ENCODE data around the gene NKIRAS1. TPM values are rescaled to one million over a fixed set of nuclear protein-coding genes. Genes with fewer than 3 reads are reported as not detected.
"Not testable (repeated sequence)": the region's sequence is repeated elsewhere in the genome, so short reads cannot be mapped to it uniquely, and the experiment has no call there.

NKIRAS1 gene
- total RNA-seq, 4 donors from 2014 or later = 3.6 to 25.0 (median 17.3) TPM

GRCh38 chr3:23859012-23859743, 57.6 kb downstream of the NKIRAS1 start:
- H3K27ac ChIP-seq = no peak overlapping the region
- intact Hi-C loops (cut with DNase I; ENCODE audit: low total_unique reads) = no loop called here

DNA sequence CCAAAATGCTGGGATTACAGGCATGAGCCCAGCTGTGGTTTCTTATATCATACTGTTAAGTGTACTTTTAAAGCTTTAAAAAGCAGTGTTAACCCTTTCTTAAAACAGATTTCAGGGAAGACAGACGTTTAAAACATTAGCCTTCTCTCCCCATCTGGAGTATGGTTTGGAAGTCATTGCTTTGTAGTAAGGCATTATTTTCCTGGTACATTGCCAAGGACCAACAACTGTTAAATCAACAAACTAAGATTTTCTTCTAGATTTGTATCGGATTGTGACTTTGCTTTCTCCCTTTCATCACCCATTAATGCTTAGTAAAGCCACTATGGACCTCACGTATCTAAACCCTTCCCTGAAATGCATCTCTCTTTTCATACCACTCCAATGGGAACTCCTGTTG, 60.5 kb downstream of the NKIRAS1 start:
- no peak for DNase-seq
- Histone ChIP-seq H3K4me3 (no peak overlapping the region), H3K9me3 (no peaks in the 10 kb centered on the region), H3K27ac (no peak overlapping the region), H3K27me3 (no peaks in the 10 kb centered on the region), H3K4me1 (no peaks in the 10 kb centered on the region), H3K36me3 (no peaks in the 10 kb centered on the region)
- intact Hi-C loops (cut with DNase I; ENCODE audit: low total_unique reads) = no loop called here
- TF ChIP-seq CTCF (IDR thresholded peaks at IDR 0.05) = no peak
- no peak for TF ChIP-seq POLR2A (IDR thresholded peaks at IDR 0.05)

More at GRCh38 chr3:23859012-23859743, 57.6 kb downstream of the NKIRAS1 start:
- Histone ChIP-seq H3K9me3 (no peaks in the 10 kb centered on the region), H3K4me1 (no peaks in the 10 kb centered on the region), H3K4me3 (no peak overlapping the region), H3K27me3 (no peaks in the 10 kb centered on the region), H3K36me3 (no peaks in the 10 kb centered on the region)
- DNase-seq = no peak
- TF ChIP-seq POLR2A (IDR thresholded peaks at IDR 0.05) (no peak), CTCF (IDR thresholded peaks at IDR 0.05) (no peak)

DNA sequence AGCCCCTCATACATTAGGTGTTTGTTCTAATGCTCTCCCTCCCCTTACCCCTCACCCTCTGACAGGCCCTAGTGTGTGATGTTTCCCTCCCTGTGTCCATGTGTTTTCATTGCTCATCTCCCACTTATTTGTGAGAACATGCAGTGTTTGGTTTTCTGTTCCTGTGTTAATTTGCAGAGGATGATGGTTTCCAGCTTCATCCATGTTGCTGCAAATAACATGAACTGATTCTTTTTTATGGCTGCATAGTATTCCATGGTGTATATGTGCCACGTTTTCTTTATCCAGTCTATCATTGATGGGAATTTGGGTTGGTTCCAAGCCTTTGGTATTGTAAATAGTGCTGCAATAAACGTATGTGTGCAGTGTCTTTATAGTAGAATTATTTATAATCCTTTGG, 67.3 kb downstream of the NKIRAS1 start:
- H3K4me3 ChIP-seq; H3K9me3 ChIP-seq; DNase-seq; H3K27me3 ChIP-seq; H3K36me3 ChIP-seq; H3K4me1 ChIP-seq; intact Hi-C loops (cut with DNase I; ENCODE audit: low total_unique reads); H3K27ac ChIP-seq: not testable (repeated sequence)

DNA sequence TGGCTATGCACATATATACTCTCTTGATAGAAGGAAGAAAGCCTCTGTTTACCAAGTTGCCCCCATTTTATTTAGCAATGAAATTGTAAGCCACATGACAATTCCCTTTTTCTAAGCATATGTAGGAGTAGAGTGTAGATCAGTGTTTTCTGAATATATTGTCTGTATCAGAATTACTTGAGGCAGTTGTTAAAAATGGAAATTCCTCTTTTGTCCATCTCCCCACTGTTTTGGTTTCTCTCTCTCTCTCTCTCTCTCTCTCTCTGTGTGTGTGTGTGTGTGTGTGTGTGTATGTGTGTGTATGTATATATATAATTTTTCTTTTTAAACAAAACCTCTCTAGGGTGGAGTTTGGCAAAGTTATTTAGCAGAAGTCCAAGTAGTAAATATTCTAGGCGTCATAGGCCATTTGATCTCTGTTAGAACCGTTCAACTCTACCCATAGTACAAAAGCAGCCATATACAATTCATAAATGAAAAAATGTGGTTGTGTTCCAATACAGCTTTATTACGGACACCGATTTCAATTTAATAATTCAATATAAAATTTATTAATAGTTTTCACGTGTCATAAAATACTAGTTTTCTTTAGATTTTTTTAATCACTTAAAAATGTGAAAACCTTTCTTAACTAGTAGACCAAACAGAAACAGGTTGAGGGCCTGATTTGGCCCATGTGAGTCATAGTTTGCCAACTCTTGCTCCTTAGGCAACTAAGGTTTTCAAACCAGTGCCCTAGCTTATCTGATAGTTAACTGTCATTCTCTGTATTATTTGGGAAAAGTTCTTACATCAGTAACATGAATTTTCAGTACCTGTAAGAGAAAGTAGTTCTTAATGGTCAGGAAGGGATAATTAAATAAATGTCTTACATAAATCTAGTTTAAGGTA, 71.2 kb downstream of the NKIRAS1 start:
- H3K36me3 ChIP-seq = no peaks in the 10 kb centered on the region
- H3K4me3 ChIP-seq = no peak overlapping the region
- no peaks in the 10 kb centered on the region for H3K27me3 ChIP-seq
- TF ChIP-seq POLR2A (IDR thresholded peaks at IDR 0.05) = no peak
- TF ChIP-seq CTCF (IDR thresholded peaks at IDR 0.05) = no peak
- H3K9me3 ChIP-seq = no peaks in the 10 kb centered on the region
- no peak for DNase-seq
- no peaks in the 10 kb centered on the region for H3K4me1 ChIP-seq
- no peak overlapping the region for H3K27ac ChIP-seq
- intact Hi-C loops (cut with DNase I; ENCODE audit: low total_unique reads) = no loop called here

DNA sequence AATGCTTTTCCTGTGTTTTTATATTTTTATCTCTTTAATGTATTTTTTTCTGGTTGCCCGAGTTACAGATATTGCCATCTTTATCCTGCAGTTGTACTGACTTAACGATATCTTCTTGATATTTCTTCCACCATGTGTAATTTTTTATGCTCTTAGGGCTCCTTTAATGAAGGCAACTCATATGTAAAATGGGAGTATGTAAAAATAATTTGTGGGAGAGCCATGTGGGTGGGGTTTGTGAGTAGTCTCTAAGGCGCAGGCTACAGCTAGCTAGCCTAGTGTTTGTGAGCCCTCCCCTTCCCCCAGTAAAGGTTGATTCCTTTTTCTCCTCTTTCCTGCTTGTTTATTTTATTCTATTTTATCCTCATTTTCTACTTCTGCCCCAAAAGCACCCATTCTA, 72.9 kb downstream of the NKIRAS1 start:
- no peak overlapping the region for H3K27ac ChIP-seq
- no peak overlapping the region for H3K4me3 ChIP-seq

More for the DNA sequence above, 72.9 kb downstream of the NKIRAS1 start:
- DNase-seq = no peak
- no peak for TF ChIP-seq POLR2A (IDR thresholded peaks at IDR 0.05)
- no peaks in the 10 kb centered on the region for H3K4me1 ChIP-seq
- no peaks in the 10 kb centered on the region for H3K36me3 ChIP-seq
- no peaks in the 10 kb centered on the region for H3K9me3 ChIP-seq
- intact Hi-C loops (cut with DNase I; ENCODE audit: low total_unique reads) = no loop called here
- H3K27me3 ChIP-seq = no peaks in the 10 kb centered on the region

Other genes starting within 250 kb of the NKIRAS1 start
- gene UBE2E1, start 111.0 kb downstream of the NKIRAS1 start, total RNA-seq = 100 to 1,000 TPM in 2 of 4 donors, 10 to 100 TPM in 2; 67.9 to 158 (median 95.7) TPM
- gene RPL15, start 142 bp upstream of the NKIRAS1 start, total RNA-seq = 1,000 to 10,000 TPM; 2,242 to 5,103 (median 3,613) TPM
- gene NR1D2, start 28.3 kb upstream of the NKIRAS1 start, total RNA-seq = 10 to 100 TPM; 36.8 to 95.7 (median 60.2) TPM

Measured in uterus (tissue), 4 donors.